ENCODE data around the gene KRT74. TPM values are rescaled to one million over a fixed set of nuclear protein-coding genes. Genes with fewer than 3 reads are reported as not detected.

The KRT74 gene
- total and polyA plus RNA-seq, 2 of the 13 experiments (the other 11 are each of a cell fraction or from before 2014, with no cell fraction given), result not detected

GRCh38 chr12:52530905-52531304 lies 42.7 kb downstream of the KRT74 start (continued):
- TF ChIP-seq AKNA (CRISPR knock-in tag; IDR thresholded peaks at IDR 0.05; ENCODE audit: borderline replicate concordance) (no peak), KDM3A (CRISPR knock-in tag; IDR thresholded peaks at IDR 0.05; ENCODE audit: low read depth) (no peak), KMT2A (CRISPR knock-in tag; IDR thresholded peaks at IDR 0.05) (no peak)

- no peak overlapping the region for H3K4me3 ChIP-seq (replicated peaks in 1 of 3; ENCODE audit: insufficient read depth in 1 of 3, low read depth in 2 of 3, low read length in 3 of 3)
- H3K4me1 ChIP-seq (ENCODE audit: insufficient read depth, low read length), result no peaks in the 10 kb centered on the region
- no peaks in the 10 kb centered on the region for H3K36me3 ChIP-seq (replicated peaks in 1 of 2; ENCODE audit: control insufficient read depth in 1 of 2, insufficient read depth in 2 of 2, low read length in 2 of 2)
- no peaks in the 10 kb centered on the region for H3K79me2 ChIP-seq (ENCODE audit: insufficient read depth, low read length)
- ATAC-seq (no peak), DNase-seq (ENCODE audit: low spot score) (no peak), FAIRE-seq (no peak)
- no TSS peak for BruUV-seq (replicated peaks)
- CTCF ChIA-PET (ENCODE audit: low intra/inter-chr PET ratio, low total read pairs), result no interaction called here
- in situ Hi-C loops (cut with HindIII; ENCODE audit: extremely low pct_ligation_motif_present, low pct_unique_long_range_greater_than_20kb), result loop anchor here (25.0 kb wide), 1 partner anchor 393 kb away; no protein-coding TSS in a partner anchor
- no peaks in the 10 kb centered on the region for H3K9me3 ChIP-seq (ENCODE audit: low read length)
- POLR2A ChIA-PET, result no interaction called here
- H4K20me1 ChIP-seq (ENCODE audit: insufficient read depth, low read length), result no peaks in the 10 kb centered on the region
- no peak overlapping the region for H3K27ac ChIP-seq (ENCODE audit: extremely low read length, insufficient read depth, low read length)
- no peak overlapping the region for H3K9ac ChIP-seq (ENCODE audit: insufficient read depth, low read depth, low read length)
- H2AFZ ChIP-seq (ENCODE audit: low read length), result no peak overlapping the region
- peaks cover 3 to 14% of the 10 kb centered on the region in 2 experiments; a peak in 4 of 5 replicates for H3K27me3 ChIP-seq (ENCODE audit: control insufficient read depth in 1 of 2, insufficient read depth in 2 of 2, low read length in 2 of 2)
- H3K4me2 ChIP-seq (ENCODE audit: low read depth, low read length), result no peak overlapping the region
- no CpG with 5 or more reads among the region's 2 CpGs for WGBS (ENCODE audit: low lambda C conversion rate)
- intact Hi-C loops (cut with micrococcal nuclease; ENCODE audit: unreplicated experiment), result no loop called here
- TF ChIP-seq NFIC (IDR thresholded peaks at IDR 0.05; ENCODE audit: low read length) (no peak), HOXA9 (CRISPR knock-in tag; IDR thresholded peaks at IDR 0.05; ENCODE audit: borderline replicate concordance) (no peak), ZSCAN21 (CRISPR knock-in tag; IDR thresholded peaks at IDR 0.05; ENCODE audit: borderline replicate concordance) (no peak), THAP9 (CRISPR knock-in tag; IDR thresholded peaks at IDR 0.05; ENCODE audit: borderline replicate concordance) (no peak), ZFP36L1 (CRISPR knock-in tag; IDR thresholded peaks at IDR 0.05) (no peak)
Observed at GRCh38 chr12:52530366-52530765, 43.3 kb downstream of the KRT74 start.

Data from HepG2 (cell line).